Measurements from ENCODE around the gene WDR6.

WDR6 gene

DNA sequence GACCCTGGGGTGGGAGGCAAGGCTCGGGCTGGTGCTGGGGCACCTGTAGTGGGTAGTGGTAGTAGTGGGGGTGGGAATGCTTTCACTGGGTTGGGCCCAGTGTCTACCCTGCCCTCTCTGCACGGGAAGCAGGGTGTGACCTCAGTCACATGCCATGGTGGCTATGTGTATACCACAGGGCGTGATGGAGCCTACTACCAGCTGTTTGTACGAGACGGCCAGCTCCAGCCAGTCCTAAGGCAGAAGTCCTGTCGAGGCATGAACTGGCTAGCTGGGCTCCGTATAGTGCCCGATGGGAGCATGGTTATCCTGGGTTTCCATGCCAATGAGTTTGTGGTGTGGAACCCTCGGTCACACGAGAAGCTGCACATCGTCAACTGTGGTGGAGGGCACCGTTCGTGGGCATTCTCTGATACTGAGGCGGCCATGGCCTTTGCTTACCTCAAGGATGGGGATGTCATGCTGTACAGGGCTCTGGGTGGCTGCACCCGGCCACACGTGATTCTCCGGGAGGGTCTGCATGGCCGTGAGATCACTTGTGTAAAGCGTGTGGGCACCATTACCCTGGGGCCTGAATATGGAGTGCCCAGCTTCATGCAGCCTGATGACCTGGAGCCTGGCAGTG lies 6.0 kb downstream of the WDR6 start:
- Histone ChIP-seq H3K9ac (ENCODE audit: low read depth in 1 of 2, low read length in 2 of 2) (no peak overlapping the region), H3K36me3 (ENCODE audit: control insufficient read depth in 2 of 2, insufficient read depth in 2 of 2, low read length in 2 of 2) (peaks cover 40 to 51% of the 10 kb centered on the region in 2 donors)

DNA sequence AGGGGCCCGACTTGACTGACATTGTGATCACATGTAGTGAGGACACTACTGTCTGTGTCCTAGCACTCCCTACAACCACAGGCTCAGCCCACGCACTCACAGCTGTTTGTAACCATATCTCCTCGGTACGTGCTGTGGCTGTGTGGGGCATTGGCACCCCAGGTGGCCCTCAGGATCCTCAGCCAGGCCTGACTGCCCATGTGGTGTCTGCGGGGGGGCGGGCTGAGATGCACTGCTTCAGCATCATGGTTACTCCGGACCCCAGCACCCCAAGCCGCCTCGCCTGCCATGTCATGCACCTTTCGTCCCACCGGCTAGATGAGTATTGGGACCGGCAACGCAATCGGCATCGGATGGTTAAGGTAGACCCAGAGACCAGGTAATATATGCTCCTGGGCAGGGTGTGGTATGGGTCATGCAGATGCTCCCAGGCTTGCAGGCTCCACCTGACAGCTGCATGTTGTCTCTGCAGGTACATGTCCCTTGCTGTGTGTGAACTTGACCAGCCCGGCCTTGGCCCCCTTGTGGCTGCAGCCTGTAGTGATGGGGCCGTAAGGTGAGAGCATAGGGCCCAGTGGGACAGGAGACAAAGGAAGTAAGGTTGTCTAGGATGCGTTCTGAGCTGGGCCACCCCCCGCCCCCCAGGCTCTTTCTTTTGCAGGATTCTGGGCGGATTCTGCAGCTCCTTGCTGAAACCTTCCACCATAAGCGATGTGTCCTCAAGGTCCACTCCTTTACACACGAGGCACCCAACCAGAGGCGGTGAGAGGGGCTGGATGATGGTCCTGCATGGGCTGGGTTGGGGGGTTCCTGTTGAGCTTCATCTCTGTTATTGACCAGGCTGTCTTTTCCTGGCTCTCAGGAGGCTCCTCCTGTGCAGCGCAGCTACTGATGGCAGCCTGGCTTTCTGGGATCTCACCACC lies 6.8 kb downstream of the WDR6 start:
- no peaks in the 10 kb centered on the region for H3K9me3 ChIP-seq (ENCODE audit: control insufficient read depth in 2 of 2, low read length in 2 of 2)
- no peak overlapping the region for H3K4me3 ChIP-seq (ENCODE audit: low read length in 2 of 2)
- H3K27ac ChIP-seq (ENCODE audit: low read depth in 2 of 2, low read length in 2 of 2): no peak overlapping the region
- no peak overlapping the region for H3K9ac ChIP-seq (ENCODE audit: low read depth in 1 of 2, low read length in 2 of 2)
- no peaks in the 10 kb centered on the region for H3K27me3 ChIP-seq (ENCODE audit: control insufficient read depth in 2 of 2, insufficient read depth in 2 of 2, low read length in 2 of 2)
- H3K36me3 ChIP-seq (ENCODE audit: control insufficient read depth in 2 of 2, insufficient read depth in 2 of 2, low read length in 2 of 2): peaks cover 40 to 51% of the 10 kb centered on the region in 2 donors
- H3K4me1 ChIP-seq (ENCODE audit: control insufficient read depth in 2 of 2, insufficient read depth in 2 of 2, low read length in 2 of 2): peaks cover 9 to 18% of the 10 kb centered on the region in 2 donors

More for the DNA sequence above, 6.0 kb downstream of the WDR6 start:
- Histone ChIP-seq H3K4me1 (ENCODE audit: control insufficient read depth in 2 of 2, insufficient read depth in 2 of 2, low read length in 2 of 2) (peaks cover 12 to 18% of the 10 kb centered on the region in 2 donors), H3K4me3 (ENCODE audit: low read length in 2 of 2) (no peak overlapping the region), H3K27me3 (ENCODE audit: control insufficient read depth in 2 of 2, insufficient read depth in 2 of 2, low read length in 2 of 2) (no peaks in the 10 kb centered on the region), H3K9me3 (ENCODE audit: control insufficient read depth in 2 of 2, low read length in 2 of 2) (no peaks in the 10 kb centered on the region), H3K27ac (ENCODE audit: low read depth in 2 of 2, low read length in 2 of 2) (no peak overlapping the region)

DNA sequence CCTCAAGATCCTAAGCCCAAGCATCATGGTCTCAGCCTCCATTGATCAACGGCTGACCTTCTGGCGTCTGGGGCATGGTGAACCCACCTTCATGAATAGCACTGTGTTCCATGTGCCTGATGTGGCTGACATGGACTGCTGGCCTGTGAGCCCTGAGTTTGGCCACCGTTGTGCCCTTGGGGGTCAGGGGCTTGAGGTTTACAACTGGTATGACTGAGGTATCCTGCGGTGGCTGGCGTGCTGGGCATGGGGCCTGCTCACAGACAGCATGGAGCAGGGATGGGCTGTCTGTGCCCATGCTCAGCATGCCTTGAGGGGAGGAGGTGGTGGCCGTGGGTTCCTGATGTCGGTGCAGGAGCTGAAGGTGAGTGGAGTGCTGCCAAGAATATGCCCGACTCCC lies 7.9 kb downstream of the WDR6 start:
- H3K4me1 ChIP-seq (ENCODE audit: control insufficient read depth in 2 of 2, insufficient read depth in 2 of 2, low read length in 2 of 2): peaks cover 11 to 26% of the 10 kb centered on the region in 2 donors
- no peaks in the 10 kb centered on the region for H3K9me3 ChIP-seq (ENCODE audit: control insufficient read depth in 2 of 2, low read length in 2 of 2)
- no peak overlapping the region for H3K9ac ChIP-seq (ENCODE audit: low read depth in 1 of 2, low read length in 2 of 2)
- no peaks in the 10 kb centered on the region for H3K27me3 ChIP-seq (ENCODE audit: control insufficient read depth in 2 of 2, insufficient read depth in 2 of 2, low read length in 2 of 2)
- H3K36me3 ChIP-seq (ENCODE audit: control insufficient read depth in 2 of 2, insufficient read depth in 2 of 2, low read length in 2 of 2): peaks cover 40 to 51% of the 10 kb centered on the region in 2 donors
- no peak overlapping the region for H3K4me3 ChIP-seq (ENCODE audit: low read length in 2 of 2)
- H3K27ac ChIP-seq (ENCODE audit: low read depth in 2 of 2, low read length in 2 of 2): no peak overlapping the region

DNA sequence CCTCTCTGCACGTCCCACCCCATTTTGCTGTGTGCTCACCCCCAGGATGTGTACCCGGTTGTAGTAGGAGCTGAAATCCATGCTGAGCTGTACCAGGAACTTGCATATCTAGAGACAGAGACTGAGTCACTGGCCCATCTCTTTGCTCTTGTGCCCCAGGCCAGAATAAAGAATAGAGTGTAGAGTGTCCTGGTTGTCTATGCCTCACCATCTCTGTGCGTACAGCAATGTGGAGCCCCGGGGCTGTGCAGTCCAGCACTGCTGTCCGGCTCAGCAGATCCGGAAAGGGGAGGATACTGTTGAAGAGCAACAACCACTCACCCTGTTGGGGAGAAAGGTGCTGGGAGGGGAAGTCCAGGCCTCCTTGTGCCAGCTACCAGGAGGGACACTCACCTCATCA lies 8.6 kb downstream of the WDR6 start:
- Histone ChIP-seq H3K4me1 (ENCODE audit: control insufficient read depth in 2 of 2, insufficient read depth in 2 of 2, low read length in 2 of 2) (peaks cover 14 to 32% of the 10 kb centered on the region in 2 donors), H3K27ac (ENCODE audit: low read depth in 2 of 2, low read length in 2 of 2) (no peak overlapping the region), H3K27me3 (ENCODE audit: control insufficient read depth in 2 of 2, insufficient read depth in 2 of 2, low read length in 2 of 2) (no peaks in the 10 kb centered on the region), H3K9me3 (ENCODE audit: control insufficient read depth in 2 of 2, low read length in 2 of 2) (no peaks in the 10 kb centered on the region), H3K36me3 (ENCODE audit: control insufficient read depth in 2 of 2, insufficient read depth in 2 of 2, low read length in 2 of 2) (peaks cover 40 to 51% of the 10 kb centered on the region in 2 donors), H3K4me3 (ENCODE audit: low read length in 2 of 2) (no peak overlapping the region), H3K9ac (ENCODE audit: low read depth in 1 of 2, low read length in 2 of 2) (no peak overlapping the region)

DNA sequence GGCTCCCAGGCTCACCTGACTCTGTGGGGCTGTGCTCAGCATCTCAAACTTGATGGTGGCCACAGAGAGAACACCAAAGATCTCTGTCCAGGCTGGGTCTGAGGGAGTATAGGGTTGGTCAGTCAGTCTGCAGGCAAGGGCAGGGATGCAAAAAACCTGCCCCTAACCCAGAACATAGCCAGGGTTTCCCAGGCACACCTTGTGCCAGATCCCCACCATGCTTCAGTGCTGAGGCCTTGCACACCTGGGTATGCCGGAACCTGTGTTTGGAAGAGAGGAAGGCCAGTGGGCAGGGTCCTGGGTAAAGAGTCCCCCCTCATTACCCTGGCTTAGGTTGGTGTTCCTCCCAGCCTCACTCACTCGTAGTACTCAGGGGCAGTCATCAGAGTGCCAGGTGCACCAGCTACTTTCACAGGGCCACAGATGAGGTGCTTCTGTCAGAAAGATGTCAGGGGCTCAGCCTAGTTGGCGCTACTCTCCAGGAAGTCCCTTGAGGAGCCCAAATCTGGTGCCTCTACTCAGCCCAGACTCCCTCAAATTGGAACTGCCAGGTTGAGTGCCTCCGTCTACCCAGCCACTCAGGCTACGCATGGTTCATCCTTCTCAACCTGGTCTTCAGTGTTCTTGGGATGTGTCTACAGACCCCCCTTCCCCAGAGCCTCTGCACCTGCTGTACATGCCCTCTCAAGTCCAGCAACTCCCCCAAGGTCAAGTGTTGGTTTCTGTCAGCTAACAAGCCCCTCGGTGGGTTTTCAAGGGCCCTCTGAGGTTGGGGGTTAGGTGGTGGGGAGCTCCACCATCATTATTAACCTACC lies 9.4 kb downstream of the WDR6 start:
- Histone ChIP-seq H3K27ac (ENCODE audit: low read depth in 2 of 2, low read length in 2 of 2) (peak overlapping the region in 1 of 2 donors; percentile 88), H3K9ac (ENCODE audit: low read depth in 1 of 2, low read length in 2 of 2) (peak overlapping the region in 1 of 2 donors; percentile 14), H3K9me3 (ENCODE audit: control insufficient read depth in 2 of 2, low read length in 2 of 2) (no peaks in the 10 kb centered on the region), H3K36me3 (ENCODE audit: control insufficient read depth in 2 of 2, insufficient read depth in 2 of 2, low read length in 2 of 2) (peaks cover 40 to 48% of the 10 kb centered on the region in 2 donors), H3K4me3 (ENCODE audit: low read length in 2 of 2) (no peak overlapping the region), H3K4me1 (ENCODE audit: control insufficient read depth in 2 of 2, insufficient read depth in 2 of 2, low read length in 2 of 2) (peaks cover 14 to 32% of the 10 kb centered on the region in 2 donors), H3K27me3 (ENCODE audit: control insufficient read depth in 2 of 2, insufficient read depth in 2 of 2, low read length in 2 of 2) (no peaks in the 10 kb centered on the region)

DNA sequence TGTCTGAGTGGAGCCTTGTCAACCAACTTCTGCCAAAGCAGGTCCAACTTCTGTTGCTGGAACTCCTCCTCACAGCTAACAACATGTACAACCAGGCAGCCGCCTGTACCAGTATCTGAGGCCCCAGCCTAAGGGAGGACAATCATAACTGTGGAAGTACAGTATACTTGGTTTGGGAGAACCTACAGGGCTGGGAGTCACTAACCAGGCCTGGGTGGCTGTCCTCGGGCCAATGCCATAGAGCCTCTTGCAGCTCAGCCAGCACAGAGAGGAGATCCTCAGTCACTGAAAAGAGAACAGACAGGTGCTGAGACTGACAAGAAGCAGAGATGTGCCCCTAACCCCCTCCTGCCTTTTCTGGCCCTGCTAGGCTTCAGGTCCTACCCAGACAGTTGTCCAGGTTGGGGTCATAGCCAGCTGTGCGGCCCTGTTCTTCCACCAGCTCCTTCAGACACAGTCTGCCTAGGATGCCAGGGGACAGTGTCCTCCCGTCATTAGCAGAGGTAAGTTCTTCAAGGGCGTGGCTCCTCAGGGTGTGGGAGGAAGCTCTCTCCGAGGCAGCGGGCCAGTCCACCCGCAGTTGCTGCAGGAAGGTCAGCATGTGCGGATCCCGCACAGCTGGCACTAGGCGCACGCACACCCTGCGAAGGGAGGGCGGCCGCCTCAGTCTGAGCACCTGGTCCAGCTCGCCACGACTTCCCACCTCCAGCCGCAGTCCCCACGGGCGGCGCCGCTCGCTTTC lies 10.2 kb downstream of the WDR6 start:
- Histone ChIP-seq H3K9ac (ENCODE audit: low read depth in 1 of 2, low read length in 2 of 2) (peak overlapping the region; percentile 81 to 99), H3K27me3 (ENCODE audit: control insufficient read depth in 2 of 2, insufficient read depth in 2 of 2, low read length in 2 of 2) (no peaks in the 10 kb centered on the region), H3K9me3 (ENCODE audit: control insufficient read depth in 2 of 2, low read length in 2 of 2) (no peaks in the 10 kb centered on the region), H3K27ac (ENCODE audit: low read depth in 2 of 2, low read length in 2 of 2) (peak overlapping the region; percentile 88 to 100), H3K4me1 (ENCODE audit: control insufficient read depth in 2 of 2, insufficient read depth in 2 of 2, low read length in 2 of 2) (peaks cover 14 to 33% of the 10 kb centered on the region in 2 donors), H3K36me3 (ENCODE audit: control insufficient read depth in 2 of 2, insufficient read depth in 2 of 2, low read length in 2 of 2) (peaks cover 35 to 40% of the 10 kb centered on the region in 2 donors), H3K4me3 (ENCODE audit: low read length in 2 of 2) (peak overlapping the region; percentile 80 to 82)

DNA sequence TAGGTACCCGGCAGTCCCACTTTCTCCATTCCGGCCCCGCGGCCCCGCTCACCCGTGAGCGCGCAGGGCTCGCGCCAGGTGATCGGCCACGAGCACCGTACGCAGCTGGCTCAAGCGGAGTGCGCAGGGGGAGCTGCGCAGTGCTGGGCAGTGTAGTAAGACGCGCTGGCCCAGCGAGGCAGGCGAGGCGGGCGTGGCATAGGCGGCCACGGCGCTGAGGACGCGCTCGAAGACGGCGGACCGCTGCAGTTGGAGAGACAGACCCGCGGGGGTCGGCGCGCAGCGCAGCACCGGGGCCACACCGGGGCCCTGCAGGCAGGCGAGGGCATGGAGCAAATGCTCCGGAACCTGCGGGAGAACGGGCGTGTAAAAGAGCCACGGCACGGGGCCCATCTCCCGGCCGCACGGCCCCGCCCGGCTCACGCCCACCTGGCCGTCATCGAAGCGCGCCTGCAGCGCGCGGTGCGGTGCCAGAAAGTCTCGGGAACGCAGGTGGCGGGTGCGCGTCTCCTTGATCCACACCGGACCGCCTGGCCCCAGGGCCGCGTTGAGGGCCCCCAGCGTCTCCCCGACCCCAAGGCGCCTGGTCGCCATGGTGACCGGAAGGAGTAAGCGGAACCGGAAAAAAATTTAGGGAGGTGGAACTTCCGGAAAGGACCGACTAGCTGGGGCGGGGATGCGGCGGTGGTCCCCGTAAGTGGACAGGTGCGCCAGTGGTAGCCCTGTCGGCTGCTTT lies 10.9 kb downstream of the WDR6 start, which contains the start of gene DALRD3:
DALRD3 (minus strand) TSS at position 610 of the 736 bp plus-strand sequence; CDS start at position 594, 16 bp downstream.
- peaks cover 21 to 40% of the 10 kb centered on the region in 2 donors for H3K4me1 ChIP-seq (ENCODE audit: control insufficient read depth in 2 of 2, insufficient read depth in 2 of 2, low read length in 2 of 2)
- H3K27me3 ChIP-seq (ENCODE audit: control insufficient read depth in 2 of 2, insufficient read depth in 2 of 2, low read length in 2 of 2): no peaks in the 10 kb centered on the region
- no peaks in the 10 kb centered on the region for H3K9me3 ChIP-seq (ENCODE audit: control insufficient read depth in 2 of 2, low read length in 2 of 2)
- H3K36me3 ChIP-seq (ENCODE audit: control insufficient read depth in 2 of 2, insufficient read depth in 2 of 2, low read length in 2 of 2): peaks cover 28 to 37% of the 10 kb centered on the region in 2 donors
- H3K27ac ChIP-seq (ENCODE audit: low read depth in 2 of 2, low read length in 2 of 2): peak within 1 kb of the TSS; percentile 100
- peak within 1 kb of the TSS; percentile 80 to 82 for H3K4me3 ChIP-seq (ENCODE audit: low read length in 2 of 2)
- H3K9ac ChIP-seq (ENCODE audit: low read depth in 1 of 2, low read length in 2 of 2): peak within 1 kb of the TSS; percentile 81 to 99

DNA sequence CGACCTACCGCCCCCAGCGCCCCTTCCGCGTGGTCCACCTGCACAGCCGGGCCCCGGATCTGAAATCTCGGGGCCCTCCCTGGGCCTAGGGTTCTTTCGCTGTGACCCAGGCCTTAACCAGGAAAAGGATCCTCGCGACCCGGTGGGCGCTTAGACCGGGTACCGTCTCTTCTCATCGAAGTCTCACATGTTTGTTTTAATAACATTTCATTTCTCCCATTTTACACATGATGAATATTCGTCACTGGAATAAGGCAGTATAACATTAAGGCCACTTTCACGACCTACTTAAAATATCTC lies 11.5 kb downstream of the WDR6 start:
- peaks cover 23 to 31% of the 10 kb centered on the region in 2 donors for H3K36me3 ChIP-seq (ENCODE audit: control insufficient read depth in 2 of 2, insufficient read depth in 2 of 2, low read length in 2 of 2)
- peak overlapping the region; percentile 88 to 100 for H3K27ac ChIP-seq (ENCODE audit: low read depth in 2 of 2, low read length in 2 of 2)
- peaks cover 23 to 37% of the 10 kb centered on the region in 2 donors for H3K4me1 ChIP-seq (ENCODE audit: control insufficient read depth in 2 of 2, insufficient read depth in 2 of 2, low read length in 2 of 2)
- H3K9me3 ChIP-seq (ENCODE audit: control insufficient read depth in 2 of 2, low read length in 2 of 2): no peaks in the 10 kb centered on the region
- no peaks in the 10 kb centered on the region for H3K27me3 ChIP-seq (ENCODE audit: control insufficient read depth in 2 of 2, insufficient read depth in 2 of 2, low read length in 2 of 2)
- peak overlapping the region; percentile 81 to 99 for H3K9ac ChIP-seq (ENCODE audit: low read depth in 1 of 2, low read length in 2 of 2)
- H3K4me3 ChIP-seq (ENCODE audit: low read length in 2 of 2): peak overlapping the region; percentile 80 to 82

DNA sequence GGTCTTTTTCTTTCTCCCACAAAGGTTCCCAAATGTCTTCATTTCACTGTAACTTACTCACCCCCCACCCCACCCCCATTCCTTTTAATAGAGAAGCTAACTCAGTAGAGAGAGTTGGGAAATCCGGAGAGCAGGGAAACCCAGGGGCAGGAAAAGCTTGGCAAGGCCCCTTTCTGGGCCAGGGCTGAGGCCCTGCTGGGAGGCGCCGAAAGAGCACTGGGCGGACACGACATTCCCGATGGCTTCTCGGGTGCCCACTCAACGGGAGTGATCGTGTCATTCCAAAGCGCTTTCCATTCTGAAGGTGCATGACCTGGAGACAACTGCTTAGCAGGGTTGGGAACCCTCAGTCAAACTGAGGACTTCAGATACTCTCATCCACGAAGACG lies 12.7 kb downstream of the WDR6 start:
- peaks cover 23 to 37% of the 10 kb centered on the region in 2 donors for H3K4me1 ChIP-seq (ENCODE audit: control insufficient read depth in 2 of 2, insufficient read depth in 2 of 2, low read length in 2 of 2)

More for the DNA sequence above, 12.7 kb downstream of the WDR6 start:
- no peaks in the 10 kb centered on the region for H3K27me3 ChIP-seq (ENCODE audit: control insufficient read depth in 2 of 2, insufficient read depth in 2 of 2, low read length in 2 of 2)
- H3K4me3 ChIP-seq (ENCODE audit: low read length in 2 of 2): peak overlapping the region; percentile 82 to 95
- peak overlapping the region; percentile 96 to 99 for H3K9ac ChIP-seq (ENCODE audit: low read depth in 1 of 2, low read length in 2 of 2)
- peaks cover 27 to 33% of the 10 kb centered on the region in 2 donors for H3K36me3 ChIP-seq (ENCODE audit: control insufficient read depth in 2 of 2, insufficient read depth in 2 of 2, low read length in 2 of 2)
- H3K27ac ChIP-seq (ENCODE audit: low read depth in 2 of 2, low read length in 2 of 2): peak overlapping the region; percentile 100
- no peaks in the 10 kb centered on the region for H3K9me3 ChIP-seq (ENCODE audit: control insufficient read depth in 2 of 2, low read length in 2 of 2)
